Activated naive CD4-positive, alpha-beta T cell treated with anti-CD3 and anti-CD28 coated beads, Interleukin-2, amount 50 U/mL, for 72 hours (primary cell): ENCODE results near the gene KLF7. TPM values are rescaled to one million over a fixed set of nuclear protein-coding genes. Genes with fewer than 3 reads are reported as not detected.

Source experiments
- ATAC-seq, 2 donors: fragments of 150-1000 bp; cut with Tn5 transposase; 2 replicates each; pipeline ENCODE4 v1.10.0; 2021; ENCODE audit warnings: mild to moderate bottlenecking in 2 of 2, moderate library complexity in 2 of 2
- DNase-seq, 2 donors: peaks; one replicate each; pipeline ENCODE4 v3.0.0; 2021 to 2022; ENCODE audit warnings: low spot score in 2 of 2
- H3K27ac Mint-ChIP-seq, 2 donors: one replicate each; pipeline ENCODE4 v1.8.0; 2022; ENCODE audit warnings: mild to moderate bottlenecking in 2 of 2, mixed read lengths in 2 of 2
- H3K36me3 Mint-ChIP-seq, 2 donors: one replicate each; pipeline ENCODE4 v1.8.0; 2022; ENCODE audit warnings: mixed read lengths in 2 of 2
- H3K9me3 Mint-ChIP-seq, 2 donors: one replicate each; pipeline ENCODE4 v1.8.0; 2022; ENCODE audit warnings: mixed read lengths in 2 of 2
- total RNA-seq, 2 donors: library from RNA; stranded (reverse); gene quantifications; one replicate each; pipeline ENCODE4 v1.2.3, GENCODE V29; 2022

Gene KLF7
- total RNA-seq, 2 donors from 2014 or later, result 26.8 to 28.7 TPM

GRCh38 chr2:207103132-207103531 is 62.6 kb downstream of the KLF7 start:
- DNase-seq, result no peak
- H3K36me3 Mint-ChIP-seq, result peaks cover 20 to 30% of the 10 kb centered on the region in 2 donors
- H3K27ac Mint-ChIP-seq, result no peak overlapping the region
- no peaks in the 10 kb centered on the region for H3K9me3 Mint-ChIP-seq
- ATAC-seq, result no peak

GRCh38 chr2:207101984-207102383 is 63.8 kb downstream of the KLF7 start:
- Mint-ChIP-seq H3K36me3 (peaks cover 10 to 18% of the 10 kb centered on the region in 2 donors), H3K27ac (no peak overlapping the region), H3K9me3 (no peaks in the 10 kb centered on the region)
- DNase-seq, result no peak
- no peak for ATAC-seq

- Mint-ChIP-seq H3K27ac (no peak overlapping the region), H3K36me3 (peaks cover 8 to 14% of the 10 kb centered on the region in 2 donors), H3K9me3 (peaks cover 4 to 5% of the 10 kb centered on the region in 2 donors)
- no peak for ATAC-seq
- DNase-seq, result no peak
Measured at GRCh38 chr2:207097278-207097677, 68.5 kb downstream of the KLF7 start.

GRCh38 chr2:207095963-207096362 is 69.8 kb downstream of the KLF7 start:
- ATAC-seq (no peak), DNase-seq (no peak)
- Mint-ChIP-seq H3K36me3 (peaks cover 7 to 19% of the 10 kb centered on the region in 2 donors), H3K9me3 (peaks cover 7 to 10% of the 10 kb centered on the region in 2 donors), H3K27ac (no peak overlapping the region)

GRCh38 chr2:207093234-207093633 is 72.5 kb downstream of the KLF7 start:
- H3K36me3 Mint-ChIP-seq, result peaks cover 7 to 17% of the 10 kb centered on the region in 2 donors
- H3K27ac Mint-ChIP-seq, result no peak overlapping the region
- no peak for DNase-seq
- peaks cover 7 to 10% of the 10 kb centered on the region in 2 donors for H3K9me3 Mint-ChIP-seq
- ATAC-seq, result no peak

- ATAC-seq, result no peak
- H3K36me3 Mint-ChIP-seq, result peaks cover 10 to 20% of the 10 kb centered on the region in 2 donors
Measured at GRCh38 chr2:207092818-207093217, 72.9 kb downstream of the KLF7 start.

GRCh38 chr2:207091928-207092327 is 73.8 kb downstream of the KLF7 start:
- Mint-ChIP-seq H3K36me3 (peaks cover 12 to 22% of the 10 kb centered on the region in 2 donors), H3K27ac (peak overlapping the region in 1 of 2 donors; percentile 53), H3K9me3 (peaks cover 7 to 10% of the 10 kb centered on the region in 2 donors)
- ATAC-seq (peak; percentile 32 to 52), DNase-seq (no peak)

More at GRCh38 chr2:207092818-207093217, 72.9 kb downstream of the KLF7 start:
- no peak for DNase-seq
- H3K9me3 Mint-ChIP-seq, result peaks cover 7 to 10% of the 10 kb centered on the region in 2 donors
- H3K27ac Mint-ChIP-seq, result no peak overlapping the region

GRCh38 chr2:207091176-207091575 is 74.6 kb downstream of the KLF7 start:
- Mint-ChIP-seq H3K9me3 (peaks cover 7 to 10% of the 10 kb centered on the region in 2 donors), H3K27ac (no peak overlapping the region), H3K36me3 (peaks cover 19 to 29% of the 10 kb centered on the region in 2 donors)
- DNase-seq (no peak), ATAC-seq (no peak)

- Mint-ChIP-seq H3K36me3 (peaks cover 26 to 37% of the 10 kb centered on the region in 2 donors), H3K27ac (no peak overlapping the region), H3K9me3 (peaks cover 7 to 10% of the 10 kb centered on the region in 2 donors)
- no peak for ATAC-seq
- DNase-seq, result no peak
Measured at GRCh38 chr2:207090389-207090788, 75.4 kb downstream of the KLF7 start.

- ATAC-seq (no peak), DNase-seq (no peak)
- peaks cover 28 to 37% of the 10 kb centered on the region in 2 donors for H3K36me3 Mint-ChIP-seq
- peaks cover 7 to 10% of the 10 kb centered on the region in 2 donors for H3K9me3 Mint-ChIP-seq
- peak overlapping the region; percentile 43 to 51 for H3K27ac Mint-ChIP-seq
Measured at GRCh38 chr2:207088839-207089238, 76.9 kb downstream of the KLF7 start.

- Mint-ChIP-seq H3K36me3 (peaks cover 28 to 33% of the 10 kb centered on the region in 2 donors), H3K9me3 (peaks cover 5 to 7% of the 10 kb centered on the region in 2 donors), H3K27ac (peak overlapping the region in 1 of 2 donors; percentile 43)
- no peak for ATAC-seq
- DNase-seq, result no peak
Measured at GRCh38 chr2:207088276-207088675, 77.5 kb downstream of the KLF7 start.

- ATAC-seq, result no peak
- no peak overlapping the region for H3K27ac Mint-ChIP-seq
- peaks cover 4 to 5% of the 10 kb centered on the region in 2 donors for H3K9me3 Mint-ChIP-seq
- no peak for DNase-seq
- peaks cover 29 to 35% of the 10 kb centered on the region in 2 donors for H3K36me3 Mint-ChIP-seq
Measured at GRCh38 chr2:207087046-207087902, 78.5 kb downstream of the KLF7 start.

- no peak for DNase-seq
- peaks cover 32 to 37% of the 10 kb centered on the region in 2 donors for H3K36me3 Mint-ChIP-seq
Measured at GRCh38 chr2:207086136-207086535, 79.6 kb downstream of the KLF7 start.

GRCh38 chr2:207085110-207085509 is 80.6 kb downstream of the KLF7 start:
- no peaks in the 10 kb centered on the region for H3K9me3 Mint-ChIP-seq

More at GRCh38 chr2:207086136-207086535, 79.6 kb downstream of the KLF7 start:
- no peak for ATAC-seq
- H3K27ac Mint-ChIP-seq, result no peak overlapping the region
- H3K9me3 Mint-ChIP-seq, result no peaks in the 10 kb centered on the region

GRCh38 chr2:207083361-207084110 is 82.2 kb downstream of the KLF7 start:
- DNase-seq (no peak), ATAC-seq (no peak)
- H3K36me3 Mint-ChIP-seq, result peaks cover 47 to 51% of the 10 kb centered on the region in 2 donors
- H3K27ac Mint-ChIP-seq, result peak overlapping the region in 1 of 2 donors; percentile 10
- H3K9me3 Mint-ChIP-seq, result no peaks in the 10 kb centered on the region

More at GRCh38 chr2:207085110-207085509, 80.6 kb downstream of the KLF7 start:
- DNase-seq, result no peak
- no peak for ATAC-seq
- Mint-ChIP-seq H3K27ac (no peak overlapping the region), H3K36me3 (peaks cover 42 to 47% of the 10 kb centered on the region in 2 donors)

GRCh38 chr2:207082619-207083018 is 83.1 kb downstream of the KLF7 start:
- peaks cover 41 to 45% of the 10 kb centered on the region in 2 donors for H3K36me3 Mint-ChIP-seq
- ATAC-seq (no peak), DNase-seq (no peak)
- H3K9me3 Mint-ChIP-seq, result no peaks in the 10 kb centered on the region
- H3K27ac Mint-ChIP-seq, result peak overlapping the region in 1 of 2 donors; percentile 10
